Measurements from ENCODE around the gene RNF180.
"Not testable (repeated sequence)": the region's sequence is repeated elsewhere in the genome, so short reads cannot be mapped to it uniquely, and the experiment has no call there.

The RNF180 gene

DNA sequence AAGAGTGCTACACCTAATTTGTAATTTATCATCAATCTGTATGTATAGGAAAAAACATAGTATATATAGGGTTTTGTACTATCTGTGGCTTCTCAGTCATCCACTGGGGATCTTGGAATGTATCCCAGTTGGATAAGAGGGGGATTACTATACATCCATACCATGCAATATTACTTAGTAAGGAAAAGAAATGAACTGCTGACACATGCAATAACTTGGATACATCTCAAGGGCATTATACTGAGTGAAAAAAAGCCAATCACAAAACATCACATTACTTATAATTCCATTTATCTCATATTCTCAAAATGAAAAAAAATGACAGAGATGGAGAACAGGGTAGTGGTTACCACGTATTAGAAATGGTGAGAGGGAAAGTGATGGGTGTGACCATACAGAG, 231.9 kb downstream of the RNF180 start:
- no peak for TF ChIP-seq CTCF (IDR thresholded peaks at IDR 0.05; ENCODE audit: control insufficient read depth, insufficient read depth, low read depth, low read length, missing control alignments)

GRCh38 chr5:64398735-64399134, 233.1 kb downstream of the RNF180 start:
- DNase-seq (ENCODE audit: low read depth); H3K4me3 ChIP-seq (ENCODE audit: control insufficient read depth, low read depth, low read length): not testable (repeated sequence)

More for the DNA sequence above, 231.9 kb downstream of the RNF180 start:
- no peak for DNase-seq (ENCODE audit: low read depth)
- H3K4me3 ChIP-seq (ENCODE audit: control insufficient read depth, low read depth, low read length), result no peak overlapping the region

- not testable (repeated sequence) for DNase-seq (ENCODE audit: low read depth); H3K4me3 ChIP-seq (ENCODE audit: control insufficient read depth, low read depth, low read length)
Observed at GRCh38 chr5:64407103-64407825, 241.6 kb downstream of the RNF180 start.

GRCh38 chr5:64417390-64417789, 251.7 kb downstream of the RNF180 start:
- no peak for TF ChIP-seq CTCF (IDR thresholded peaks at IDR 0.05; ENCODE audit: control insufficient read depth, insufficient read depth, low read depth, low read length, missing control alignments)
- DNase-seq (ENCODE audit: low read depth), result no peak
- no peak overlapping the region for H3K4me3 ChIP-seq (ENCODE audit: control insufficient read depth, low read depth, low read length)

GRCh38 chr5:64418013-64418412, 252.4 kb downstream of the RNF180 start:
- H3K4me3 ChIP-seq (ENCODE audit: control insufficient read depth, low read depth, low read length), result no peak overlapping the region
- no peak for TF ChIP-seq CTCF (IDR thresholded peaks at IDR 0.05; ENCODE audit: control insufficient read depth, insufficient read depth, low read depth, low read length, missing control alignments)
- DNase-seq (ENCODE audit: low read depth), result no peak

All from AG09309 (cell line).